ENCODE results near the gene RPTOR.

RPTOR gene

DNA sequence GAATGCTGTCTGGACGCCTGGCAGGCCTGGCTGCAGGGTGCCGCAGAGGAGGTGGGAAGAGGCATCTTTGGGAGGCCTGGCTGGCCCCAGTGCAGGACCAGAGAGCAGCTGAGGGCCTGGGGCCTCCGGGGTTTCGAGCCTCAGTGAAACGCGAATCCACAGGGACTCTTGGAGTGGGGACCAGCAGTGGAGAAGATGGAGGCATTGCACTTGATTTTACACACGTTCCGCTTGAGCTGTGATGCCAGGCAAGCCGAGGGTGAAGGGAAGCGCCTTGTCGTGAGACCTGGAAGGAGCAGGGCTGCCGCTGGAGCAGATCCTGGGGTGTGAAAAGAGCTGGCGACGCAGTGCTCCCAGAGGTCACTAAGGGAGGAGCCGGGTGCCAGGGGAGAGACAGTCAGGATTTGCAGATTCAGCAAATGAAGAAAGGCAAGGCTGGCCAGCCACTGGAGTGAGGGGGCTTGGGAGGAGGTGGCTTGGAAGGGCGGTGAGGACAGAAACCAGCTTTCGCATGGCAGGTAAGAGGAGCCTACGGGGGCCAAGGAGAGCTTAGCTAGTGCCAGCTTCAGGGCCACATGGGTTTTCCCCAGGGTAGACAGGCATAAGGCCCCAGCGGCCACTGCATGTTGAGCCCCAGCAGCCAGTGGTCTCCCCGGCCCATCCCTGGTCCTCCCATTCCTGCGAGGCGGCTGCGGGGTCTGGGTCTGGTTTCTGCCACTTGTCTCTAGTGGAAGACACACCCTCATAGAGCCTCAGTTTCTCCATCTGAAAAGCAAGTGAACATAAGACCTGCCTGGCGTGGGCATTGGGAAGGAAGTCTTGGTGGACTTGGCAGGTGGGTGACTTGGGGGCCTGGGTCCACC lies 271.8 kb downstream of the RPTOR start:
- H3K27me3 ChIP-seq (ENCODE audit: low read depth, low read length) = no peaks in the 10 kb centered on the region
- H3K4me2 ChIP-seq (ENCODE audit: low read length) = no peak overlapping the region
- no peak overlapping the region for H3K9ac ChIP-seq (ENCODE audit: low read length)
- no peaks in the 10 kb centered on the region for H3K36me3 ChIP-seq (replicated peaks; ENCODE audit: low read depth, low read length)
- peaks cover 5% of the 10 kb centered on the region; the same call in 1 of the 2 replicates for H4K20me1 ChIP-seq (ENCODE audit: insufficient read depth, low read length)
- H3K4me1 ChIP-seq (ENCODE audit: low read length) = peaks cover 14% of the 10 kb centered on the region
- no peak for TF ChIP-seq EZH2phosphoT487 (IDR thresholded peaks at IDR 0.05; ENCODE audit: low read depth)
- TF ChIP-seq, protein P1, sequence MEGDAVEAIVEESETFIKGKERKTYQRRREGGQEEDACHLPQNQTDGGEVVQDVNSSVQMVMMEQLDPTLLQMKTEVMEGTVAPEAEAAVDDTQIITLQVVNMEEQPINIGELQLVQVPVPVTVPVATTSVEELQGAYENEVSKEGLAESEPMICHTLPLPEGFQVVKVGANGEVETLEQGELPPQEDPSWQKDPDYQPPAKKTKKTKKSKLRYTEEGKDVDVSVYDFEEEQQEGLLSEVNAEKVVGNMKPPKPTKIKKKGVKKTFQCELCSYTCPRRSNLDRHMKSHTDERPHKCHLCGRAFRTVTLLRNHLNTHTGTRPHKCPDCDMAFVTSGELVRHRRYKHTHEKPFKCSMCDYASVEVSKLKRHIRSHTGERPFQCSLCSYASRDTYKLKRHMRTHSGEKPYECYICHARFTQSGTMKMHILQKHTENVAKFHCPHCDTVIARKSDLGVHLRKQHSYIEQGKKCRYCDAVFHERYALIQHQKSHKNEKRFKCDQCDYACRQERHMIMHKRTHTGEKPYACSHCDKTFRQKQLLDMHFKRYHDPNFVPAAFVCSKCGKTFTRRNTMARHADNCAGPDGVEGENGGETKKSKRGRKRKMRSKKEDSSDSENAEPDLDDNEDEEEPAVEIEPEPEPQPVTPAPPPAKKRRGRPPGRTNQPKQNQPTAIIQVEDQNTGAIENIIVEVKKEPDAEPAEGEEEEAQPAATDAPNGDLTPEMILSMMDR (IDR thresholded peaks at IDR 0.05; ENCODE audit: low read depth, low read length) = no peak
- no peak overlapping the region for H3K4me3 ChIP-seq (ENCODE audit: low read length)
- no peak overlapping the region for H3K27ac ChIP-seq (ENCODE audit: low read length)
- H2AFZ ChIP-seq (ENCODE audit: low read depth, low read length) = no peak overlapping the region
- H3K9me3 ChIP-seq (ENCODE audit: insufficient read depth, low read length) = no peaks in the 10 kb centered on the region
- no peaks in the 10 kb centered on the region for H3K79me2 ChIP-seq (ENCODE audit: low read length)

DNA sequence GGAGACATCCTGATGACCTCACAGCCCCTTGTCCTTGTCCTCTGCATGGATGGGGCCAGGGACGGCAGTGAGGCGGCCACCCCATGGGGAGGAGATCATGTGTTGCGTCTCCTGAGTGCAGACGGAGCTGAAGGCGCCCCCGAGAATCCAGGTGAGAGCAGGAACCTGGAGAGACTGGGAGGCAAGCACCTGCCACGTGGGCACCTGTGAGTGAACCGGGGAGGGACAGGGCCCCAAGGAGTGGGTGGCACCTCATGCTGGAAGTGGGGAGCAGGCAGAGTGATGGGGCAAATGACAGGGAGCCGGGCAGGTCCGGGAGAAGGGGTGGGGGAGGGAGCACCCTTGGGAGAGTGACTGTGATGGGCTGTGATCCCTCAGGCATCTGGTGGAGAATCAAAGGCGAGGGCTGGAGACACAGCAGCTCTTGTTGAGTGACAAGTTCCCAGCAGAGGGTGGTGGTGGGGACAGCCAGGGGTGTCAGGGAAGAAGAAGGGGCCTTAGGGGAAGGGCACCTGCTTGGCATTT lies 272.7 kb downstream of the RPTOR start:
- peaks cover 14% of the 10 kb centered on the region for H3K4me1 ChIP-seq (ENCODE audit: low read length)
- H4K20me1 ChIP-seq (ENCODE audit: insufficient read depth, low read length) = peaks cover 5% of the 10 kb centered on the region; the same call in 1 of the 2 replicates
- TF ChIP-seq, protein P1 (IDR thresholded peaks at IDR 0.05; ENCODE audit: low read depth, low read length) = no peak
- no peak for TF ChIP-seq EZH2phosphoT487 (IDR thresholded peaks at IDR 0.05; ENCODE audit: low read depth)
- no peaks in the 10 kb centered on the region for H3K27me3 ChIP-seq (ENCODE audit: low read depth, low read length)
- H2AFZ ChIP-seq (ENCODE audit: low read depth, low read length) = no peak overlapping the region
- no peaks in the 10 kb centered on the region for H3K79me2 ChIP-seq (ENCODE audit: low read length)
- no peak overlapping the region for H3K27ac ChIP-seq (ENCODE audit: low read length)
- H3K4me3 ChIP-seq (ENCODE audit: low read length) = no peak overlapping the region
- H3K9ac ChIP-seq (ENCODE audit: low read length) = no peak overlapping the region
- no peaks in the 10 kb centered on the region for H3K36me3 ChIP-seq (replicated peaks; ENCODE audit: low read depth, low read length)
- H3K4me2 ChIP-seq (ENCODE audit: low read length) = no peak overlapping the region
- no peaks in the 10 kb centered on the region for H3K9me3 ChIP-seq (ENCODE audit: insufficient read depth, low read length)

DNA sequence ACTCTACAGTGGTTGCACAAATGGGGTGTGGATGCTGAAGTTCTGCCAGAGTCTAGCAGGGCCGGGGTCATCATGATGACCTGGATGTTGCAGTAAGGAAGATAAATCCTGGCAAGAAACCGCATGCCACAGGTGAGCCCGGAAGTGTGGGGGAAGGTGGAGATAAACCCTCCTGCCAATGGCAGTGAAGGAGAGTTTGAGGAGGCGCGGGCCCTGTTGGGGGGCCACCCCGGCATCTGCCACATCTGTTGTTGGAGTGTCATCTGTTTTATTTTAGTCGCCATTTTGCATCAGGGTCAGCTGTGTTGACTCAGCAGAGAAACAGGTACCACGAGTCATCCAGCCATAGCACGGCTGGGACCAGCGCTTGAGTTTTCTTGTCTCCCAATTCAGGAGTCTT lies 273.2 kb downstream of the RPTOR start:
- no peak overlapping the region for H2AFZ ChIP-seq (ENCODE audit: low read depth, low read length)
- no peak overlapping the region for H3K4me2 ChIP-seq (ENCODE audit: low read length)
- H3K4me1 ChIP-seq (ENCODE audit: low read length) = peaks cover 14% of the 10 kb centered on the region
- no peak overlapping the region for H3K4me3 ChIP-seq (ENCODE audit: low read length)
- peaks cover 5% of the 10 kb centered on the region; the same call in 1 of the 2 replicates for H4K20me1 ChIP-seq (ENCODE audit: insufficient read depth, low read length)
- no peaks in the 10 kb centered on the region for H3K9me3 ChIP-seq (ENCODE audit: insufficient read depth, low read length)
- TF ChIP-seq EZH2phosphoT487 (IDR thresholded peaks at IDR 0.05; ENCODE audit: low read depth) = no peak
- TF ChIP-seq, protein P1 (IDR thresholded peaks at IDR 0.05; ENCODE audit: low read depth, low read length) = no peak
- no peaks in the 10 kb centered on the region for H3K79me2 ChIP-seq (ENCODE audit: low read length)
- H3K36me3 ChIP-seq (replicated peaks; ENCODE audit: low read depth, low read length) = peaks cover 2% of the 10 kb centered on the region
- no peak overlapping the region for H3K9ac ChIP-seq (ENCODE audit: low read length)
- H3K27ac ChIP-seq (ENCODE audit: low read length) = no peak overlapping the region
- H3K27me3 ChIP-seq (ENCODE audit: low read depth, low read length) = no peaks in the 10 kb centered on the region

DNA sequence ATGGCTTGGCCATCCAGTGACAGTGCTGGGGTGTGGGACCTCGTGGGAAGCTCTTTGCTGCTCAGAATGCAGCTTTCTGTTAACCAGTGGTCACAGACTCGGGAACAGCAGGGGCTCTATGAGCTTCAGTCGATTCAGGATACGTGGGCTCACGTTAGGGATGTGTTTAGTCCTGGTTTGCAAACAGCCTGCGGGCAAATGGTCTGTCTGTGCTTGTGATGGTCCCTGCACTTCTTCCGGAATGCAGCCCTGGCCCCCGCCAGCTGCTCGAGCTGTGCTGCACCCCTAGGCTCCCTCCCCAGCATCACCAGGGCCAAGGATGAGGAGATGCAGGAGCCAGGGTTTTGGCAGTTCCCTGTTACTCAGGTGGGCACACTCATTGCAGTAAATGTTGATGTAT lies 274.2 kb downstream of the RPTOR start:
- H3K4me1 ChIP-seq (ENCODE audit: low read length) = peaks cover 14% of the 10 kb centered on the region
- no peak overlapping the region for H3K27ac ChIP-seq (ENCODE audit: low read length)
- peaks cover 2% of the 10 kb centered on the region for H3K36me3 ChIP-seq (replicated peaks; ENCODE audit: low read depth, low read length)
- peaks cover 5% of the 10 kb centered on the region; the same call in 1 of the 2 replicates for H4K20me1 ChIP-seq (ENCODE audit: insufficient read depth, low read length)
- H3K27me3 ChIP-seq (ENCODE audit: low read depth, low read length) = no peaks in the 10 kb centered on the region
- no peak overlapping the region for H2AFZ ChIP-seq (ENCODE audit: low read depth, low read length)
- no peak overlapping the region for H3K4me3 ChIP-seq (ENCODE audit: low read length)
- TF ChIP-seq EZH2phosphoT487 (IDR thresholded peaks at IDR 0.05; ENCODE audit: low read depth) = no peak
- TF ChIP-seq, protein P1 (IDR thresholded peaks at IDR 0.05; ENCODE audit: low read depth, low read length) = no peak
- H3K9ac ChIP-seq (ENCODE audit: low read length) = no peak overlapping the region
- no peaks in the 10 kb centered on the region for H3K79me2 ChIP-seq (ENCODE audit: low read length)
- H3K4me2 ChIP-seq (ENCODE audit: low read length) = peak overlapping the region; percentile 21; the same call in 1 of the 2 replicates
- H3K9me3 ChIP-seq (ENCODE audit: insufficient read depth, low read length) = no peaks in the 10 kb centered on the region
